NT2/D1 (cell line): ENCODE measurements around the gene IL17A.

Experiments
- YY1 ChIP-seq: IDR thresholded peaks from 2 replicates; pipeline ENCODE4 v1.6.1; 2011; ENCODE audit not compliant: insufficient read length, insufficient read depth
- ZNF274 ChIP-seq: IDR thresholded peaks from 2 replicates; pipeline ENCODE4 v1.6.1; 2011; ENCODE audit warnings: mild to moderate bottlenecking, low read depth, low read length

GRCh38 chr6:52149949-52150348, 36.2 kb upstream of the IL17A start:
- TF ChIP-seq ZNF274 (no peak), YY1 (no peak)
